ENCODE results near the gene S100A12.

S100A12 gene

DNA sequence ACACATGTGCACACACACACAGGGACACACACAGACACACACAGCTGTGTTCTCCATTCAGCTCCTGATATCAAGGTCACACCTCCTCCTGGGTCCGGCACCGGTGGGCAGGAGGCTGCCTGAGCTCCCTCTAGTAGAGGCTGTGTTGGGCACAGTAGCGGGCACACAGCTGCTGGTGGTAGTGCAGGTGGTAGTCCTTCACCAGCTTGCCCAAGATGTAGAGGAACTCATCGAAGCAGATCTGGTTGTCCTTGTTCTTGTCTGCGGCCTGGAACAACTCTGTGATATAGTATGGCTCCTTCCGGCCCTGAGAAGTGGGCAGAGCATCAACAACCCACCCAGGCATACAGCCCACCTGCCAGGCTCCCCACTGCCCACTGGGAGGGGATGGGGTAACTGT is 21.0 kb upstream of the S100A12 start:
- Histone ChIP-seq H3K27me3 (ENCODE audit: insufficient read depth, poor library complexity, severe bottlenecking) (no peaks in the 10 kb centered on the region), H3K4me3 (replicated peaks; ENCODE audit: insufficient read depth, low read length) (no peak overlapping the region), H3K27ac (replicated peaks) (no peak overlapping the region)
- no peak for DNase-seq (ENCODE audit: low read depth in 1 of 2, low spot score in 1 of 2)
- TF ChIP-seq GABPA (IDR thresholded peaks at IDR 0.05; ENCODE audit: low read depth) (no peak), POLR2AphosphoS5 (IDR thresholded peaks at IDR 0.05; ENCODE audit: low read depth) (no peak), SPI1 (IDR thresholded peaks at IDR 0.05; ENCODE audit: borderline replicate concordance, low read depth) (no peak)
- TF ChIP-seq, protein P1, sequence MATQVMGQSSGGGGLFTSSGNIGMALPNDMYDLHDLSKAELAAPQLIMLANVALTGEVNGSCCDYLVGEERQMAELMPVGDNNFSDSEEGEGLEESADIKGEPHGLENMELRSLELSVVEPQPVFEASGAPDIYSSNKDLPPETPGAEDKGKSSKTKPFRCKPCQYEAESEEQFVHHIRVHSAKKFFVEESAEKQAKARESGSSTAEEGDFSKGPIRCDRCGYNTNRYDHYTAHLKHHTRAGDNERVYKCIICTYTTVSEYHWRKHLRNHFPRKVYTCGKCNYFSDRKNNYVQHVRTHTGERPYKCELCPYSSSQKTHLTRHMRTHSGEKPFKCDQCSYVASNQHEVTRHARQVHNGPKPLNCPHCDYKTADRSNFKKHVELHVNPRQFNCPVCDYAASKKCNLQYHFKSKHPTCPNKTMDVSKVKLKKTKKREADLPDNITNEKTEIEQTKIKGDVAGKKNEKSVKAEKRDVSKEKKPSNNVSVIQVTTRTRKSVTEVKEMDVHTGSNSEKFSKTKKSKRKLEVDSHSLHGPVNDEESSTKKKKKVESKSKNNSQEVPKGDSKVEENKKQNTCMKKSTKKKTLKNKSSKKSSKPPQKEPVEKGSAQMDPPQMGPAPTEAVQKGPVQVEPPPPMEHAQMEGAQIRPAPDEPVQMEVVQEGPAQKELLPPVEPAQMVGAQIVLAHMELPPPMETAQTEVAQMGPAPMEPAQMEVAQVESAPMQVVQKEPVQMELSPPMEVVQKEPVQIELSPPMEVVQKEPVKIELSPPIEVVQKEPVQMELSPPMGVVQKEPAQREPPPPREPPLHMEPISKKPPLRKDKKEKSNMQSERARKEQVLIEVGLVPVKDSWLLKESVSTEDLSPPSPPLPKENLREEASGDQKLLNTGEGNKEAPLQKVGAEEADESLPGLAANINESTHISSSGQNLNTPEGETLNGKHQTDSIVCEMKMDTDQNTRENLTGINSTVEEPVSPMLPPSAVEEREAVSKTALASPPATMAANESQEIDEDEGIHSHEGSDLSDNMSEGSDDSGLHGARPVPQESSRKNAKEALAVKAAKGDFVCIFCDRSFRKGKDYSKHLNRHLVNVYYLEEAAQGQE (IDR thresholded peaks at IDR 0.05; ENCODE audit: insufficient replicate concordance, low read depth), result no peak
- TF ChIP-seq, protein P2, sequence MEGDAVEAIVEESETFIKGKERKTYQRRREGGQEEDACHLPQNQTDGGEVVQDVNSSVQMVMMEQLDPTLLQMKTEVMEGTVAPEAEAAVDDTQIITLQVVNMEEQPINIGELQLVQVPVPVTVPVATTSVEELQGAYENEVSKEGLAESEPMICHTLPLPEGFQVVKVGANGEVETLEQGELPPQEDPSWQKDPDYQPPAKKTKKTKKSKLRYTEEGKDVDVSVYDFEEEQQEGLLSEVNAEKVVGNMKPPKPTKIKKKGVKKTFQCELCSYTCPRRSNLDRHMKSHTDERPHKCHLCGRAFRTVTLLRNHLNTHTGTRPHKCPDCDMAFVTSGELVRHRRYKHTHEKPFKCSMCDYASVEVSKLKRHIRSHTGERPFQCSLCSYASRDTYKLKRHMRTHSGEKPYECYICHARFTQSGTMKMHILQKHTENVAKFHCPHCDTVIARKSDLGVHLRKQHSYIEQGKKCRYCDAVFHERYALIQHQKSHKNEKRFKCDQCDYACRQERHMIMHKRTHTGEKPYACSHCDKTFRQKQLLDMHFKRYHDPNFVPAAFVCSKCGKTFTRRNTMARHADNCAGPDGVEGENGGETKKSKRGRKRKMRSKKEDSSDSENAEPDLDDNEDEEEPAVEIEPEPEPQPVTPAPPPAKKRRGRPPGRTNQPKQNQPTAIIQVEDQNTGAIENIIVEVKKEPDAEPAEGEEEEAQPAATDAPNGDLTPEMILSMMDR (IDR thresholded peaks at IDR 0.05; ENCODE audit: insufficient read depth, low read length), result no peak

DNA sequence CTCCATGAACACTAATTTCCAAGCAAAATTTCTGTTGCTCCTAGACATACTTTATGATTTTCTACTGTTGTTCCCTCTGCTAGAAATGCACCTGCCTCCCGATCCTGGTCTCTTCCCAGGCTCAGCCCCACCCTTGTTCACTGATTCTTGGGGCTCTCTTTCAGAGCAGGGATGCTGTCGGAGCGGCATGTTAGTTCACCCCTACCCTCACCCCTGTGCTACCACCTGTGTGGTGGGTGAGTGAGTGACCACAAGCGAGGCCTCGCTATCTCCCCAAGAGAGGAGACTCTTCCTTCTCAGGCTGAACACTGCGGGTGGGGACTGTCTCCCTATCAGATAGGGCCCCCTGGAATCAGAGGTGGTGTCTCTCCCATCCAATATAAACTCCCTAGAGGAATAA is 20.4 kb upstream of the S100A12 start:
- no peak for TF ChIP-seq POLR2AphosphoS5 (IDR thresholded peaks at IDR 0.05; ENCODE audit: low read depth)
- no peak for TF ChIP-seq GABPA (IDR thresholded peaks at IDR 0.05; ENCODE audit: low read depth)
- TF ChIP-seq SPI1 (IDR thresholded peaks at IDR 0.05; ENCODE audit: borderline replicate concordance, low read depth), result no peak
- TF ChIP-seq, protein P2 (IDR thresholded peaks at IDR 0.05; ENCODE audit: insufficient read depth, low read length), result no peak
- TF ChIP-seq, protein P1 (IDR thresholded peaks at IDR 0.05; ENCODE audit: insufficient replicate concordance, low read depth), result no peak
- Histone ChIP-seq H3K27ac (replicated peaks) (no peak overlapping the region), H3K4me3 (replicated peaks; ENCODE audit: insufficient read depth, low read length) (no peak overlapping the region), H3K27me3 (ENCODE audit: insufficient read depth, poor library complexity, severe bottlenecking) (no peaks in the 10 kb centered on the region)
- DNase-seq (ENCODE audit: low read depth in 1 of 2, low spot score in 1 of 2), result no peak

DNA sequence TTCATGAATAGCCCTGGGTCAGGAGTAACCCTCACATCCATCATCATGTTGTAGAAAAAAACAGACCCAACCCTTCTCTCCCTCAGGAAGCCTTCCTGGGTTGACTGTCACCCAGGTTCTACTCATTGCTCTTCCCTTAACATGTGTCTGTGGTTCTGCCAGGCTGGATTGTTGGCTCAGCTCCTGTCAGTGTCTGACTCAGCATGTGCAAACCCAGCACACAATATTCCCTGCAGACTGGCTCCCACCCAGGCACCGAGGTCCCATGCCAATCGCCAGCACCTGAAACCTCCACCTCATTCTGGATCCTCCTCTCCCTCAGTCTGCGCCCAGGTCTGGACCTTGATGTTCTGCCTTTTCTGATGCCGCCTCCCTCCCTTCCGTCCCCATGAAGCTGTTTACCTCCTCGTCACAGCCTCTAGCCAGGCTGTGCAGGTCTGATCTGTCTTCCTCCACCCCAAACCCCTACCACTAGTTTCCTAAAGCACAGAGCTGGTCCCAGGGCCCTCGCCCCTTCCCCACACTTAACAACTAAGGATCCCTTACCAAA is 19.8 kb upstream of the S100A12 start:
- no peak overlapping the region for H3K27ac ChIP-seq (replicated peaks)
- TF ChIP-seq, protein P2 (IDR thresholded peaks at IDR 0.05; ENCODE audit: insufficient read depth, low read length), result no peak
- TF ChIP-seq POLR2AphosphoS5 (IDR thresholded peaks at IDR 0.05; ENCODE audit: low read depth), result no peak
- TF ChIP-seq GABPA (IDR thresholded peaks at IDR 0.05; ENCODE audit: low read depth), result no peak
- TF ChIP-seq, protein P1 (IDR thresholded peaks at IDR 0.05; ENCODE audit: insufficient replicate concordance, low read depth), result no peak
- TF ChIP-seq SPI1 (IDR thresholded peaks at IDR 0.05; ENCODE audit: borderline replicate concordance, low read depth), result no peak
- DNase-seq (ENCODE audit: low read depth in 1 of 2, low spot score in 1 of 2), result no peak

More for the DNA sequence above, 19.8 kb upstream of the S100A12 start:
- Histone ChIP-seq H3K27me3 (ENCODE audit: insufficient read depth, poor library complexity, severe bottlenecking) (no peaks in the 10 kb centered on the region), H3K4me3 (replicated peaks; ENCODE audit: insufficient read depth, low read length) (no peak overlapping the region)

Measured in HL-60 (cell line).